NCI-H2227 (cell line): ENCODE measurements around the gene AGPAT3.

Experiments
- DNase-seq: peaks from one replicate; lab custom pipeline; 2025; ENCODE audit not compliant: unreplicated experiment; lab: John Stamatoyannopoulos, UW

Gene AGPAT3

GRCh38 chr21:43934716-43935705 lies 70.0 kb downstream of the AGPAT3 start:
- no peak for DNase-seq

- no peak for DNase-seq
Observed at GRCh38 chr21:43935711-43936110, 70.7 kb downstream of the AGPAT3 start.

GRCh38 chr21:43936247-43936967 lies 71.4 kb downstream of the AGPAT3 start:
- no peak for DNase-seq

- no peak for DNase-seq
Observed at GRCh38 chr21:43937051-43937832, 72.2 kb downstream of the AGPAT3 start.

DNA sequence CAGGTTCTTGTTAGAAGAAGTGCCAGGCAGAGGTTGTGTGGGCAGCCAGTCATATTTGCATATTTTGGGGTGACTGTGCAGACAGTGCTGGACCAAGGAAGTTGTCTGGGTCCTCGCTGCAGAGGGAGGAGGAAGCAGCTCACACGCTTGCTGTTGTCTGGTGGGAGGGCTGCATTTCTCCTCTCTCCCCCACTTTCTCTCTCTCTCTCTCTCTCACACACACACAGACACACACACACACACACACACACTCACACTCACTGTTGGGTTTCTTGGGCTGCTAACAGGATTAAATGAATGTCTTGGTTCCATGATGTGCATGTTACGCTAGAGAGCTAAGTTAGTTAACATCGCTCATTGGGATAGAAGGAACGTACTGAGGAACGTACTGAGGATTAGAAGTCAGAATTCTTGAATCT lies 72.9 kb downstream of the AGPAT3 start:
- no peak for DNase-seq

- no peak for DNase-seq
Observed at GRCh38 chr21:43938751-43939442, 73.9 kb downstream of the AGPAT3 start.

- DNase-seq = no peak
Observed at GRCh38 chr21:43939443-43940328, 74.7 kb downstream of the AGPAT3 start.

DNA sequence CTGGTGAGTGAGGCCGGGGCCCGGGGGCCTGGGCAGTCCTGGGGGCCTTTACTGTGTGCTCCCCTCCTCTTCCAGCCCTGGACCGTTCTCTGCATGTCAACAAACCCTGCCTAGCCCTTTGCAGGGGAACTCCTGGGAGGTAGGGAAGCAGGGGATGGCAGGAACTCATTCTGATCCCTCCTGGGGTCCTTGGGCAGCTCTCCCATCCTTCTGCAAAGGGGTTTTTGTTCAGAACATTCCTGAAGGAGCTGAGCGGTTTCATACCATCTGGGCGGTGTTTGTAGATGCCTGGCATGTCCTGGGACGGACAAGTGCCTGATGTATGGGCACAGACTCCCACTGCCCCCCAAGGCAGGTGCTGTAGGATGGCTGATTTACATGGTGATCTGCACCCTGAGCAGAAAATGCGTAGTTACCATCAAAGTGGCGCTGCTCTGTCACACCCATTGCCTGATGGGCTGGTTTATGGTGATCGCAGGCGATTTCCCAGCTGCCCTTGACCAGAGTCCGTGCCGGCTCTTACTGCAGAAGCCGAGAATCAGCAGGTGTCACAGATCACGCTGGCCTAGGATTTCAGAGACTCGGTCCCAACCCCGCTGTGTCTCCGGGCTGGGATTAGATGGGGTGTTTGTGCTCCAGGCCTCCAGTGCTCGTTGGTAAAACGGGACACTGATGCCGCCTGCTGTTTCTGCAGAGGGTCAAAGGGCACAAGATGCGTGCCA lies 75.5 kb downstream of the AGPAT3 start:
- DNase-seq = no peak

DNA sequence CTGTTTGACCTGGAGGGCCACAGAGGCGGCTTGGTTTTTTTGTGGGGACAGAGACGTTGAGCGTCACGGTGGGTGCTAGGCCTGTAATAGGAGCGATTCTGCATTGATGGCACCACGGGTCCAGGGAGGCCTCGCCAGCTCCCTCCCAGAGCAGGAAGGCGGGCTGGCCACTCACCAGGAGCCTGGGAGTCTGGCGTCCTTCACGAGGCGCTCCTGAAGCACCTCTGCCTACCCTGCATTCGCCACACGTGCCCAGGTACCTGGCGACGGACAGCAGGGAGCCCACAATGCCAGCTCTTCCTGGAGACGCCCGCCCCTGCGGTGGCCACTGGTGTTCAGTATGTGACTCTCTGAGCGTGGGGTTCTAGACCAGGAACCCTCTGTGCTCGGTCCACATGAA lies 77.2 kb downstream of the AGPAT3 start:
- DNase-seq = no peak

DNA sequence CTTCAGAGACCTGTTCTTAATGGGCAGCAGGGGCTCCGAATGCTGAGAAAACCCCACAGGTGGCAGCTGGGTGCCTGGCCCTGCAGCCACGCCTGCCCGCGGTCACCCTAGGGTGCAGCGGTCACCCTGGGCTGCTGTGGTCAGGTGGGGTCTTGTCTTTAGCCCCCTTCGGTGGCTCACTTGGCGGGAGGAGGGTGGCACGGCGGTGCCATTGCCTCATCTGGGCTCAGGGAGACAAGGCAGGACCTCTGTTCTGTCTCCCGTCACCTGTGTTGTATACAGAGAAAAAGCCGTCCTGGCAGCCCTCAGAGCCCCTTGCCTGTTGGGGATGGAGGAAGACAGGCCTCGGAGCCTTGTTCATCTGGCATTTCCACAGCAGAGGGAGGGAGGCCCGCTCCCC lies 77.6 kb downstream of the AGPAT3 start:
- DNase-seq = no peak

GRCh38 chr21:43943512-43944077 lies 78.6 kb downstream of the AGPAT3 start:
- no peak for DNase-seq

GRCh38 chr21:43944078-43944633 lies 79.1 kb downstream of the AGPAT3 start:
- no peak for DNase-seq

- no peak for DNase-seq
Observed at GRCh38 chr21:43944757-43945156, 79.7 kb downstream of the AGPAT3 start.

DNA sequence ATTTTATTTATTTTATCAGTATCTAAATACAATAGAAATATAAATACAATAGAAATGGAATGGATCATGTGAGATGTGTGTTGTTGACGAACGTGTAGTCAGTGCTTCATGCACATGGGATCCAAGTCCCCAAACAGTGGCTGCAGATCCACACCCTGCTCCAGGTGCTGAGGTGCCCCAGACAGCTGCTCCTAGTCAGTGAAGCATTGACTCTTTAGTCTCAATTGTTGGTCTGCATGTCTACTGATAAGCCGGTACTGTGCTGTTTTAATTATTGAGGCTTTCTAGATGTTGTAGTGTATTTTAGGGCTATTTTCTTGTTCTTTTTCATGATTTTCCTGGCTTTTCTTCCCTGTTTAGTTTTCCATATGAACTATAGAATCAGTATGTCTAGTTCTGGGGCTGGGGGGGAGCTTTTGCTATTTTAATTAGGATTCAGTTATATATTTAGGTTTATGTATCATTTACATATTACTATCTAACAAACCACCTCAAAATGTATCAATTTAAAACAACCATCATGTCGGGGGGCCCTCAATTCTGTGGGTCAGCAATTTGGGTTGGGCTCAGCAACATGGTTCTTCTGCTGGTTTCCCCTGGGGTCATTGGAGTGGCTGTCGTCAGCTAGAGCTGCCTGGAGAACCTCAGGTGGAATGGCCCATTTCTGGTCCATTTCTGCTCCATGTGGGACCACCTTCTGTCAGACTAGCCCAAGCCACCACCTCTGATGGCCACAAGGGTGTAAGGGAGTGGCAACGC lies 83.9 kb downstream of the AGPAT3 start:
- no peak for DNase-seq

GRCh38 chr21:43949499-43950208 lies 84.6 kb downstream of the AGPAT3 start:
- no peak for DNase-seq

- no peak for DNase-seq
Observed at GRCh38 chr21:43950481-43950880, 85.5 kb downstream of the AGPAT3 start.

DNA sequence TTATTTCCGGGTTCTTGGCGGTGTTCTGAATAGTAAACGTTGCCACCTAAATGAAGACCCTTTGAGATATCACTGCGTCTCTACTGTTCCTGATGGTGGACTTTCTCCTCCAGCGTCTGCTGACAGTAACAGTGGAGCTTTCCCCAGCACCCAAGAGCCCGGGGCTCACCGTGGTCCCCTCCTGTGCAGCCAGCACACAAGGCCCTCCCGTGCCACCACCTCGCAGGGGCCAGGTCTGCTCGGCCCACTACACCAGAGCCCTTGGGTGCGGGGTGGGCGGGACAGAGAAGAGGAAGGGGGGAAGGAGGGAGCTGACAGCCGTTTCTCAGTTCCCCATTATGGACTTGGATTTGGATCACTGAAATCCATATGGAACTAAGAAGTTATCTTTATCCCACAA lies 85.9 kb downstream of the AGPAT3 start:
- DNase-seq = no peak
